ENCODE measurements around the gene ACSM4. TPM values are rescaled to one million over a fixed set of nuclear protein-coding genes. Genes with fewer than 3 reads are reported as not detected.

The ACSM4 gene
- total RNA-seq, 2 donors from 2014 or later = not detected

GRCh38 chr12:7297865-7298264 is 6.0 kb upstream of the ACSM4 start:
- H3K36me3 ChIP-seq = no peaks in the 10 kb centered on the region
- no peaks in the 10 kb centered on the region for H3K9me3 ChIP-seq
- H3K27ac ChIP-seq = no peak overlapping the region
- DNase-seq (ENCODE audit: low spot score) = no peak
- no peak for TF ChIP-seq CTCF (IDR thresholded peaks at IDR 0.05)
- H3K27me3 ChIP-seq = no peaks in the 10 kb centered on the region
- H3K4me1 ChIP-seq = no peaks in the 10 kb centered on the region
- no peak overlapping the region for H3K4me3 ChIP-seq

- Histone ChIP-seq H3K9me3 (no peaks in the 10 kb centered on the region), H3K4me3 (no peak overlapping the region), H3K36me3 (no peaks in the 10 kb centered on the region), H3K27ac (no peak overlapping the region), H3K4me1 (no peaks in the 10 kb centered on the region), H3K27me3 (no peaks in the 10 kb centered on the region)
- no peak for TF ChIP-seq CTCF (IDR thresholded peaks at IDR 0.05)
- no peak for DNase-seq (ENCODE audit: low spot score)
Measured at GRCh38 chr12:7302266-7302986, 1.4 kb upstream of the ACSM4 start.

GRCh38 chr12:7303230-7303629 is 642 bp upstream of the ACSM4 start:
- Histone ChIP-seq H3K9me3 (no peaks in the 10 kb centered on the region), H3K27ac (no peak overlapping the region), H3K4me1 (no peaks in the 10 kb centered on the region), H3K27me3 (no peaks in the 10 kb centered on the region), H3K36me3 (no peaks in the 10 kb centered on the region), H3K4me3 (no peak overlapping the region)
- DNase-seq (ENCODE audit: low spot score) = no peak
- TF ChIP-seq CTCF (IDR thresholded peaks at IDR 0.05) = no peak

- H3K9me3 ChIP-seq = no peaks in the 10 kb centered on the region
- H3K27me3 ChIP-seq = no peaks in the 10 kb centered on the region
- H3K4me3 ChIP-seq = no peak overlapping the region
- H3K36me3 ChIP-seq = no peaks in the 10 kb centered on the region
- no peak for TF ChIP-seq CTCF (IDR thresholded peaks at IDR 0.05)
- no peaks in the 10 kb centered on the region for H3K4me1 ChIP-seq
- no peak overlapping the region for H3K27ac ChIP-seq
- DNase-seq (ENCODE audit: low spot score) = no peak
Measured at GRCh38 chr12:7304456-7304855, 584 bp downstream of the ACSM4 start.

GRCh38 chr12:7310070-7310469 is 6.2 kb downstream of the ACSM4 start:
- no peak for DNase-seq (ENCODE audit: low spot score)
- Histone ChIP-seq H3K4me1 (no peaks in the 10 kb centered on the region), H3K27me3 (no peaks in the 10 kb centered on the region), H3K36me3 (no peaks in the 10 kb centered on the region), H3K9me3 (no peaks in the 10 kb centered on the region), H3K27ac (no peak overlapping the region), H3K4me3 (no peak overlapping the region)
- TF ChIP-seq CTCF (IDR thresholded peaks at IDR 0.05) = no peak

- Histone ChIP-seq H3K36me3 (no peaks in the 10 kb centered on the region), H3K27ac (no peak overlapping the region), H3K9me3 (no peaks in the 10 kb centered on the region), H3K4me3 (no peak overlapping the region), H3K27me3 (no peaks in the 10 kb centered on the region), H3K4me1 (no peaks in the 10 kb centered on the region)
- no peak for DNase-seq (ENCODE audit: low spot score)
- TF ChIP-seq CTCF (IDR thresholded peaks at IDR 0.05) = no peak
Measured at GRCh38 chr12:7319930-7320329, 16.1 kb downstream of the ACSM4 start.
